Measurements from ENCODE around the gene ADAM22. TPM values are rescaled to one million over a fixed set of nuclear protein-coding genes. Genes with fewer than 3 reads are reported as not detected.

The ADAM22 gene
- total RNA-seq, 1 donor from 2014 or later: 13.4 TPM

- Mint-ChIP-seq H3K4me1 (peaks cover 4% of the 10 kb centered on the region), H3K9me3 (peaks cover 3% of the 10 kb centered on the region), H3K27ac (ENCODE audit: unreplicated experiment) (no peak overlapping the region), H3K4me3 (no peak overlapping the region), H3K36me3 (ENCODE audit: low read depth) (no peaks in the 10 kb centered on the region), H3K27me3 (ENCODE audit: low read depth) (peaks cover 2% of the 10 kb centered on the region)
- DNase-seq (ENCODE audit: low read depth, low spot score): no peak
- peak; percentile 85 for TF ChIP-seq CTCF (conservative IDR thresholded peaks at IDR 0.05)
Measured at GRCh38 chr7:88243345-88243909, 309.4 kb downstream of the ADAM22 start.

- no peak for TF ChIP-seq CTCF (conservative IDR thresholded peaks at IDR 0.05)
- H3K4me3 Mint-ChIP-seq: no peak overlapping the region
- no peak overlapping the region for H3K27ac Mint-ChIP-seq (ENCODE audit: unreplicated experiment)
- no peak for DNase-seq (ENCODE audit: low read depth, low spot score)
- peaks cover 4% of the 10 kb centered on the region for H3K4me1 Mint-ChIP-seq
- no peaks in the 10 kb centered on the region for H3K36me3 Mint-ChIP-seq (ENCODE audit: low read depth)
- H3K27me3 Mint-ChIP-seq (ENCODE audit: low read depth): peaks cover 2% of the 10 kb centered on the region
- H3K9me3 Mint-ChIP-seq: peaks cover 3% of the 10 kb centered on the region
Measured at GRCh38 chr7:88244258-88244657, 310.2 kb downstream of the ADAM22 start.

Other genes starting within 250 kb of the ADAM22 start
- gene SLC25A40, start 57.9 kb upstream of the ADAM22 start, total RNA-seq: 36.3 and 39.0 TPM in 2 replicates
- 92.3 and 94.4 TPM in 2 replicates for gene DBF4, start 57.8 kb upstream of the ADAM22 start, total RNA-seq

All from neural crest cell (in vitro differentiated cells).